Omental fat pad (tissue), 4 donors: ENCODE results near the gene AP1G2. TPM values are rescaled to one million over a fixed set of nuclear protein-coding genes. Genes with fewer than 3 reads are reported as not detected.

Experiments
- ATAC-seq: fragments of 150-250 bp; one replicate; pipeline ENCODE4 v1.9.1; 2016; ENCODE audit warnings: mild to moderate bottlenecking, moderate library complexity; ENCODE audit not compliant: low FRiP score
- DNase-seq: peaks from one replicate; pipeline ENCODE4 v3.0.0-alpha.2; 2019; ENCODE audit warnings: low spot score
- CTCF ChIP-seq, 3 donors: fragments of 450-650 bp; IDR thresholded peaks; one replicate each; pipeline ENCODE4 v1.5.1; 2016 to 2017; ENCODE audit warnings: antibody characterized with exemption in 3 of 3, mild to moderate bottlenecking in 3 of 3, moderate library complexity in 2 of 3
- total RNA-seq, 4 donors: library from RNA; depleted of rRNA; stranded (reverse); fragments of >200 nt; gene quantifications; one replicate each; pipeline ENCODE4 v1.1.0, GENCODE V29; 2016

AP1G2 gene
- total RNA-seq, 4 donors from 2014 or later: 49.5 to 72.9 (median 58.0) TPM

- TF ChIP-seq CTCF (IDR thresholded peaks at IDR 0.05): no peak
- DNase-seq: no peak
- ATAC-seq: no peak
Observed at GRCh38 chr14:23568600-23569331, 1.2 kb upstream of the AP1G2 start.

- DNase-seq (no peak), ATAC-seq (no peak)
- TF ChIP-seq CTCF (IDR thresholded peaks at IDR 0.05): no peak
Observed at GRCh38 chr14:23568021-23568599, 519 bp upstream of the AP1G2 start.

GRCh38 chr14:23566778-23567185, 809 bp downstream of the AP1G2 start:
- ATAC-seq (no peak), DNase-seq (no peak)
- TF ChIP-seq CTCF (IDR thresholded peaks at IDR 0.05): no peak

- TF ChIP-seq CTCF (IDR thresholded peaks at IDR 0.05): no peak
- no peak for ATAC-seq
- no peak for DNase-seq
Observed at GRCh38 chr14:23566112-23566777, 1.3 kb downstream of the AP1G2 start.

GRCh38 chr14:23565626-23566025, 2.0 kb downstream of the AP1G2 start:
- TF ChIP-seq CTCF (IDR thresholded peaks at IDR 0.05): no peak
- DNase-seq: no peak

GRCh38 chr14:23564876-23565275, 2.7 kb downstream of the AP1G2 start:
- no peak for DNase-seq
- TF ChIP-seq CTCF (IDR thresholded peaks at IDR 0.05): no peak

More at GRCh38 chr14:23565626-23566025, 2.0 kb downstream of the AP1G2 start:
- no peak for ATAC-seq

More at GRCh38 chr14:23564876-23565275, 2.7 kb downstream of the AP1G2 start:
- ATAC-seq: no peak
